Gastrocnemius medialis (tissue), 4 donors: ENCODE results near the gene PTPN20.
"Not testable (repeated sequence)": the region's sequence is repeated elsewhere in the genome, so short reads cannot be mapped to it uniquely, and the experiment has no call there.

Source experiments
- CTCF ChIP-seq, 5 experiments: fragments of 450-650 bp in 3 of 5; fragments of 200-600 bp in 2 of 5; sonication (generic) in 2 of 5; IDR thresholded peaks in 4 of 5; conservative IDR thresholded peaks in 1 of 5; 1 replicate in 4 of 5; 2 replicates in 1 of 5; pipeline ENCODE4 v1.5.1; 2016 to 2019; ENCODE audit warnings: antibody characterized with exemption in 5 of 5, mild to moderate bottlenecking in 3 of 5, moderate library complexity in 3 of 5
- POLR2A ChIP-seq, 2 donors: fragments of 450-650 bp; IDR thresholded peaks; one replicate each; pipeline ENCODE4 v1.6.1; 2017; ENCODE audit warnings: antibody characterized with exemption in 2 of 2, mild to moderate bottlenecking in 2 of 2, moderate library complexity in 2 of 2

GRCh38 chr10:46871583-46871982, 39.6 kb upstream of the PTPN20 start:
- TF ChIP-seq POLR2A (IDR thresholded peaks at IDR 0.05); CTCF (IDR thresholded peaks at IDR 0.05 in 4 of 5, conservative IDR thresholded peaks at IDR 0.05 in 1 of 5): not testable (repeated sequence)
